ENCODE results near the gene TMEM30A. TPM values are rescaled to one million over a fixed set of nuclear protein-coding genes. Genes with fewer than 3 reads are reported as not detected.

TMEM30A gene
- total and polyA plus RNA-seq, 11 donors = 21.8 to 86.3 (median 55.9) TPM

DNA sequence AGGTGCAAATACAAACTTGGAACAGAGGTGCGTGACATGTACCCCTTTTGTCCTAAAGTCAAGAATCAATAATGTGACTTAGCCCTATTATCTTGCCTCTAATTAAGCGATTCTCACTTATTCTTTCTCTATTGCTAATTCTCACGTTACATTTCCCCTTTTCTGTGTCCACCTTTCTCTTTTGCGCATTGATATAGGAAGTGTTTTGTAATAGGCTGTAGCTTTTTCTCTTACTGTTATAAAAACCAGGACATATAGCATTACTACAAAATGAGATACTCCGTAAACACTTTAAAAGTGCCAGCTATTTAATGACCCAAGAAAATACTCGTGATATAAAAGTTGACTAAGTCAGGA, 669 bp upstream of the TMEM30A start:
- no peak for TF ChIP-seq POLR2A (IDR thresholded peaks at IDR 0.05)
- TF ChIP-seq, protein P1, sequence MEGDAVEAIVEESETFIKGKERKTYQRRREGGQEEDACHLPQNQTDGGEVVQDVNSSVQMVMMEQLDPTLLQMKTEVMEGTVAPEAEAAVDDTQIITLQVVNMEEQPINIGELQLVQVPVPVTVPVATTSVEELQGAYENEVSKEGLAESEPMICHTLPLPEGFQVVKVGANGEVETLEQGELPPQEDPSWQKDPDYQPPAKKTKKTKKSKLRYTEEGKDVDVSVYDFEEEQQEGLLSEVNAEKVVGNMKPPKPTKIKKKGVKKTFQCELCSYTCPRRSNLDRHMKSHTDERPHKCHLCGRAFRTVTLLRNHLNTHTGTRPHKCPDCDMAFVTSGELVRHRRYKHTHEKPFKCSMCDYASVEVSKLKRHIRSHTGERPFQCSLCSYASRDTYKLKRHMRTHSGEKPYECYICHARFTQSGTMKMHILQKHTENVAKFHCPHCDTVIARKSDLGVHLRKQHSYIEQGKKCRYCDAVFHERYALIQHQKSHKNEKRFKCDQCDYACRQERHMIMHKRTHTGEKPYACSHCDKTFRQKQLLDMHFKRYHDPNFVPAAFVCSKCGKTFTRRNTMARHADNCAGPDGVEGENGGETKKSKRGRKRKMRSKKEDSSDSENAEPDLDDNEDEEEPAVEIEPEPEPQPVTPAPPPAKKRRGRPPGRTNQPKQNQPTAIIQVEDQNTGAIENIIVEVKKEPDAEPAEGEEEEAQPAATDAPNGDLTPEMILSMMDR (IDR thresholded peaks at IDR 0.05) = no peak
- Histone ChIP-seq H3K36me3 (peaks cover 0 to 6% (median 0%) of the 10 kb centered on the region in 9 donors), H3K27me3 (no peaks in the 10 kb centered on the region), H3K4me1 (peaks cover 7 to 55% (median 35%) of the 10 kb centered on the region in 12 donors), H3K27ac (peak overlapping the region in 11 of 12 donors; percentile 57 to 95 (median 89)), H3K4me3 (peak overlapping the region; percentile 59 to 92 (median 84)), H3K9me3 (no peaks in the 10 kb centered on the region)
- DNase-seq (no peak), ATAC-seq (no peak)
- intact Hi-C loops (cut with DNase I) = loop anchor here in 1 of 10 donors (10.0 kb wide), 1 partner anchor 320 kb away; the partner anchor contains the start of gene SENP6
- 2 to 5% (median 3%) methylated on average over 6 of the region's 6 CpGs for WGBS, 4 donors

DNA sequence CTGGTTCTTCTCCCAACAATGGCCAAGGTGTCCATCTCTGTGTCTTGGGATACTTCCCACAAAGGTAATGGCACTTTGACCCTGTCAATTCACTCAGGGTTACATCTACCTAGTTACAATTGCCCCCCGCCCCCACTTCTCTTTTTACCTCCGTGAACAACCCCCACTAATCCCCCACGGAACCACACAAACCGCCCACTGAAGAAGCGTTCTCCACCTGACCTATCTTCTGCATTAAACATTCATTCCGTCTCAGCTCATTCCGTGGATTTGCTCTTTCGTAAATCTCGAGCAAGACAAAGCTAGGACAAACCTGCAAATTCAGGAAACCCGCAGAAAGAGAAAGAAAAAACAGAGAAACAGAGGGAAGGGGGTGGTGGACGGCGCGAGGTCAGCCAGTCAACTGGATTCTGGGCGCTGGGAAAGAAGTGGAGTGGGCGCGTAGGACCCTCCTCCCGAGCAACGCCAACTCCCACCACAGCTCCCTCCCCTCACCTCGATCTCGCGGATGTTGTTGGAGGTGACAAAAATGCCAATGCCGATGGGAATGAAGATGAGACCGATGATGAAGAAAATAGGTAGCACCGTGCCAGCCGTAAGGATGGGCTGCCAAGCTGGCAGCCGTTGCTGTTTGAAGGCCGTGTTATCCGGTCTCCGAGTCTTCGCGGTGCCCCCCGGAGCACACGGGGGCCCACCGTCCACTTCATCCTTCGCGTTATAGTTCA, 523 bp downstream of the TMEM30A start:
- H3K4me1 ChIP-seq = peaks cover 10 to 67% (median 44%) of the 10 kb centered on the region in 12 donors
- DNase-seq = no peak
- intact Hi-C loops (cut with DNase I) = loop anchor here in 1 of 10 donors (5.0 to 10.0 kb wide), 2 partner anchors 218 to 321 kb away; partner anchors contain the start of gene SENP6

DNA sequence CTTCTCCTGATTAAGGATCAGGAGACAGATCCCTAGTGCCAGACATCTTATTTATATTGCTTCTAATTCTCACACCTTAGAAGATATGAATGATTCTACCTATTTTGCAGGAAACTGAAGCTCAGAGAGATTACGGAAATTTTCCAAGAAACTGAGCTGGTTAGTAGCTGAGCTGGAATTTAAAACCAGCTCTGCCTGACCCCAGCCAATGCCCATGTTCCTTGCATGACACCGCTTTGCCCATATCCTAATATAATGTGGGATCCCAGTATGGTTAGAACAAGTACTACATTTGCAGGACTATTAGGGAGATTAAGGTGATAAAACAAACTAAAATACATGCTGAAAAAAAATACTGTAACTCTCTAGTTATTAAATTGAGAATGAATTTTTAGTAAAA, 1.9 kb downstream of the TMEM30A start:
- H3K4me1 ChIP-seq = peaks cover 10 to 80% (median 57%) of the 10 kb centered on the region in 12 donors

More for the DNA sequence above, 523 bp downstream of the TMEM30A start:
- TF ChIP-seq, protein P1 (IDR thresholded peaks at IDR 0.05) = no peak
- no peak for TF ChIP-seq POLR2A (IDR thresholded peaks at IDR 0.05)
- H3K36me3 ChIP-seq = peaks cover 0 to 4% (median 0%) of the 10 kb centered on the region in 9 donors
- WGBS, 4 donors = 0% methylated on average over 30 to 36 of the region's 36 CpGs
- peak overlapping the region; percentile 70 to 95 (median 90) for H3K27ac ChIP-seq
- no peaks in the 10 kb centered on the region for H3K27me3 ChIP-seq
- ATAC-seq = peak in 3 of 4 donors; percentile 6 to 66 (median 53)
- peak overlapping the region; percentile 59 to 92 (median 84) for H3K4me3 ChIP-seq
- H3K9me3 ChIP-seq = no peaks in the 10 kb centered on the region

DNA sequence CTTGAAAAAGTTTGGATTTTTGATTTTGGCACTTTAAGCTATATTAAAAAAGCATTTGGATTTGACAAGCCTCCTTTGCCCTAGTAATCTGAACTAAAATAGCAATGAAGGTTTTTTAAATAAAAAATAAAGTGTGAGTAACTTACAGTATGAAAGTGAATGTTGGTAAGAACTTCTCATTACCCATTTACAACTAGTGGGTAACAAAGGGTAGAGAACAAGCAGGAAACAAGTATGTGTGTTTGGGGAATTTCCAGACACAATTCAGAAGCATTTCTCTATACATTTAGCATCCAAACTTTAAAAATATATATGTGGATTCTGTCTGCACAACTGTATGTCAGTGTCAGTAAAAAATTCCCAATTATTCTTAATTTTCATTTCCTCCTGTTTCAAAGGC, 2.9 kb downstream of the TMEM30A start:
- H3K36me3 ChIP-seq = no peaks in the 10 kb centered on the region
- H3K9me3 ChIP-seq = no peaks in the 10 kb centered on the region
- DNase-seq (no peak), ATAC-seq (no peak)
- H3K27ac ChIP-seq = peak overlapping the region in 1 of 12 donors; percentile 33
- intact Hi-C loops (cut with DNase I) = loop anchor here in 1 of 10 donors (5.0 to 10.0 kb wide), 2 partner anchors 221 to 323 kb away; partner anchors contain the start of gene SENP6
- no peak for TF ChIP-seq POLR2A (IDR thresholded peaks at IDR 0.05)
- TF ChIP-seq, protein P1 (IDR thresholded peaks at IDR 0.05) = no peak
- peak overlapping the region in 6 of 12 donors; percentile 1 to 92 (median 82) for H3K4me3 ChIP-seq
- H3K4me1 ChIP-seq = peaks cover 10 to 82% (median 60%) of the 10 kb centered on the region in 12 donors
- no peaks in the 10 kb centered on the region for H3K27me3 ChIP-seq

More for the DNA sequence above, 1.9 kb downstream of the TMEM30A start:
- no peaks in the 10 kb centered on the region for H3K9me3 ChIP-seq
- H3K27ac ChIP-seq = no peak overlapping the region
- TF ChIP-seq, protein P1 (IDR thresholded peaks at IDR 0.05) = no peak
- TF ChIP-seq POLR2A (IDR thresholded peaks at IDR 0.05) = no peak
- peak overlapping the region in 9 of 12 donors; percentile 59 to 92 (median 84) for H3K4me3 ChIP-seq
- no peaks in the 10 kb centered on the region for H3K36me3 ChIP-seq
- DNase-seq (no peak), ATAC-seq (no peak)
- intact Hi-C loops (cut with DNase I) = loop anchor here in 1 of 10 donors (5.0 to 10.0 kb wide), 2 partner anchors 220 to 322 kb away; partner anchors contain the start of gene SENP6
- no peaks in the 10 kb centered on the region for H3K27me3 ChIP-seq
- WGBS, 4 donors = 66 to 68% (median 67%) methylated on average over 2 of the region's 2 CpGs

Data from heart left ventricle (tissue), 16 donors.